Pons (tissue), 1 donor: ENCODE measurements around the gene ACADL.

Experiments used
- DNase-seq: peaks from one replicate; pipeline ENCODE4 v3.0.0-alpha.2; 2016; ENCODE audit warnings: low spot score

ACADL gene

GRCh38 chr2:210224941-210225672 lies at the start of gene ACADL:
TSS of gene ACADL (minus strand) at chr2:210225447. CDS start at chr2:210225263, 184 bp downstream.
- DNase-seq = no peak

- DNase-seq = no peak
Measured at GRCh38 chr2:210271300-210271699, 46.1 kb upstream of the ACADL start.

- no peak for DNase-seq
Measured at GRCh38 chr2:210269148-210269547, 43.9 kb upstream of the ACADL start.

- no peak for DNase-seq
Measured at GRCh38 chr2:210268281-210268680, 43.0 kb upstream of the ACADL start.

GRCh38 chr2:210267698-210268097 lies 42.5 kb upstream of the ACADL start:
- DNase-seq = no peak

GRCh38 chr2:210264282-210264681 lies 39.0 kb upstream of the ACADL start:
- no peak for DNase-seq

- DNase-seq = no peak
Measured at GRCh38 chr2:210263841-210264240, 38.6 kb upstream of the ACADL start.

GRCh38 chr2:210262036-210262435 lies 36.8 kb upstream of the ACADL start:
- DNase-seq = no peak

- no peak for DNase-seq
Measured at GRCh38 chr2:210259687-210260086, 34.4 kb upstream of the ACADL start.

- DNase-seq = no peak
Measured at GRCh38 chr2:210252699-210253606, 27.7 kb upstream of the ACADL start.

GRCh38 chr2:210250622-210251021 lies 25.4 kb upstream of the ACADL start:
- DNase-seq = no peak

GRCh38 chr2:210233487-210233886 lies 8.2 kb upstream of the ACADL start:
- no peak for DNase-seq

GRCh38 chr2:210230984-210231383 lies 5.7 kb upstream of the ACADL start:
- DNase-seq = no peak

GRCh38 chr2:210230518-210230917 lies 5.3 kb upstream of the ACADL start:
- DNase-seq = no peak

- DNase-seq = no peak
Measured at GRCh38 chr2:210228586-210228985, 3.3 kb upstream of the ACADL start.

GRCh38 chr2:210227290-210228088 lies 2.2 kb upstream of the ACADL start:
- no peak for DNase-seq

- no peak for DNase-seq
Measured at GRCh38 chr2:210226223-210226622, 976 bp upstream of the ACADL start.

- DNase-seq = no peak
Measured at GRCh38 chr2:210224591-210224940, 681 bp downstream of the ACADL start.

- DNase-seq = no peak
Measured at GRCh38 chr2:210215120-210215519, 10.1 kb downstream of the ACADL start.

GRCh38 chr2:210210185-210210584 lies 15.1 kb downstream of the ACADL start:
- DNase-seq = no peak

GRCh38 chr2:210207929-210208328 lies 17.3 kb downstream of the ACADL start:
- no peak for DNase-seq

GRCh38 chr2:210203558-210203957 lies 21.7 kb downstream of the ACADL start:
- no peak for DNase-seq
